ENCODE measurements around the gene COA7.
"Not testable (repeated sequence)": the region's sequence is repeated elsewhere in the genome, so short reads cannot be mapped to it uniquely, and the experiment has no call there.

The COA7 gene

DNA sequence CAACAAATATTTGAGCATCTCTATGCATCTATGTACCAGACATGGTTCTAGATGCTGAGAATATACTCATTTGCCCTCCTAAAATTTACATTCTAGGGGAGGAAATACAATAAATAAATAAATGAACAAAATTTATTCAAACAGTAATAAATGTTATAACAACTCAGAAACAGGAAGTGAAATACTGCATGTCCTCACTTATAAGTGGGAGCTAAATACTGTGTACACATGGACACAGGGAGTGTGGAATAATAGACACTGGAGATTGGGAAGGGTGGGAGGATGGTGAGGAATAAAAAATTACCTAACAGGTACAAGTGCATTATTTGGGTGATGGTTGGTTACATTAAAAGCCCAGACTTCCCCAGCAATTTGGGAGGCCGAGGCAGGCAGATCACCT lies 4.3 kb downstream of the COA7 start:
- intact Hi-C loops (cut with DNase I; ENCODE audit: low total_unique reads), result no loop called here
- Histone ChIP-seq H3K9me3 (no peaks in the 10 kb centered on the region), H3K4me3 (no peak overlapping the region), H3K4me1 (peaks cover 0 to 15% (median 6%) of the 10 kb centered on the region in 4 donors), H3K36me3 (peaks cover 17 to 40% (median 20%) of the 10 kb centered on the region in 3 donors), H3K27ac (no peak overlapping the region), H3K27me3 (no peaks in the 10 kb centered on the region)
- DNase-seq, result no peak
- no peak for TF ChIP-seq CTCF (IDR thresholded peaks at IDR 0.05)

- H3K27ac ChIP-seq; H3K9me3 ChIP-seq; H3K4me3 ChIP-seq; intact Hi-C loops (cut with DNase I; ENCODE audit: low total_unique reads); DNase-seq; H3K27me3 ChIP-seq: not testable (repeated sequence)
- peaks cover 17 to 44% (median 23%) of the 10 kb centered on the region in 3 donors for H3K36me3 ChIP-seq
- peaks cover 0 to 11% (median 4%) of the 10 kb centered on the region in 4 donors for H3K4me1 ChIP-seq
Observed at GRCh38 chr1:52693351-52693750, 4.8 kb downstream of the COA7 start.

- intact Hi-C loops (cut with DNase I; ENCODE audit: low total_unique reads), result no loop called here
Observed at GRCh38 chr1:52692697-52693096, 5.5 kb downstream of the COA7 start.

GRCh38 chr1:52691821-52692220 lies 6.3 kb downstream of the COA7 start:
- peaks cover 0 to 1% (median 0%) of the 10 kb centered on the region in 4 donors for H3K4me1 ChIP-seq
- no peak for DNase-seq
- intact Hi-C loops (cut with DNase I; ENCODE audit: low total_unique reads), result no loop called here
- H3K9me3 ChIP-seq, result no peaks in the 10 kb centered on the region
- TF ChIP-seq CTCF (IDR thresholded peaks at IDR 0.05), result no peak
- H3K36me3 ChIP-seq, result peaks cover 24 to 59% (median 38%) of the 10 kb centered on the region in 3 donors
- H3K27ac ChIP-seq, result no peak overlapping the region
- no peaks in the 10 kb centered on the region for H3K27me3 ChIP-seq
- no peak overlapping the region for H3K4me3 ChIP-seq

More at GRCh38 chr1:52692697-52693096, 5.5 kb downstream of the COA7 start:
- H3K4me1 ChIP-seq, result peaks cover 0 to 10% (median 4%) of the 10 kb centered on the region in 4 donors
- no peaks in the 10 kb centered on the region for H3K27me3 ChIP-seq
- peaks cover 19 to 50% (median 29%) of the 10 kb centered on the region in 3 donors for H3K36me3 ChIP-seq
- H3K27ac ChIP-seq, result no peak overlapping the region
- H3K4me3 ChIP-seq, result no peak overlapping the region
- H3K9me3 ChIP-seq, result no peaks in the 10 kb centered on the region
- no peak for TF ChIP-seq CTCF (IDR thresholded peaks at IDR 0.05)
- no peak for DNase-seq

DNA sequence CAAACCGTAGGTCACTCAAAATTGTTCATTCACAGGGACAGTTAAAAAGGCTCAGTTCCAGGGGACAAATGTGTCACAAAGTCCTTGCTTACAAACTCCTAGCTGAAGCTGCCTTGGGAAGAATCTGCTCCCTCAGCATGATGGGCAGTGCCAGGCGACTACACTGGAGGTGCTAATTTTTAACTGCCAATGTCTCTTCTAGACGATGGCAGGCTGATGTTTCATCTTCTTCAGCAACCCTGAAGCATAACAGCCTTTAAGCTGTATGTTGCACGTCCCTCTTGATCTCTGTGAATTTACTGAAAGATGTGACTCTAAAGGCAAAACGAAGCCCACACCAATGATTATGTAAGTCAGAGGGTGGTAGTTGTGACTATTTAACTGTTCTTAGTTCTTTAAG lies 11.3 kb downstream of the COA7 start:
- no peak for DNase-seq
- Histone ChIP-seq H3K27me3 (no peaks in the 10 kb centered on the region), H3K9me3 (no peaks in the 10 kb centered on the region), H3K4me3 (no peak overlapping the region), H3K36me3 (peaks cover 13 to 51% (median 32%) of the 10 kb centered on the region in 3 donors), H3K4me1 (no peaks in the 10 kb centered on the region), H3K27ac (no peak overlapping the region)
- TF ChIP-seq CTCF (IDR thresholded peaks at IDR 0.05), result no peak
- intact Hi-C loops (cut with DNase I; ENCODE audit: low total_unique reads), result loop anchor here (10.0 kb wide), 1 partner anchor 322 kb away; the partner anchor contains the start of gene CC2D1B

- intact Hi-C loops (cut with DNase I; ENCODE audit: low total_unique reads), result loop anchor here (10.0 kb wide), 1 partner anchor 322 kb away; the partner anchor contains the start of gene CC2D1B
- not testable (repeated sequence) for H3K4me1 ChIP-seq, H3K9me3 ChIP-seq, H3K4me3 ChIP-seq, H3K27ac ChIP-seq, H3K27me3 ChIP-seq
- TF ChIP-seq CTCF (IDR thresholded peaks at IDR 0.05), result peak; percentile 60 to 68
- H3K36me3 ChIP-seq, result peaks cover 10 to 46% (median 27%) of the 10 kb centered on the region in 3 donors
- DNase-seq, result peak; percentile 62 to 75
Observed at GRCh38 chr1:52686261-52686751, 11.8 kb downstream of the COA7 start.
